ENCODE results near the gene ARHGAP40.

ARHGAP40 gene

DNA sequence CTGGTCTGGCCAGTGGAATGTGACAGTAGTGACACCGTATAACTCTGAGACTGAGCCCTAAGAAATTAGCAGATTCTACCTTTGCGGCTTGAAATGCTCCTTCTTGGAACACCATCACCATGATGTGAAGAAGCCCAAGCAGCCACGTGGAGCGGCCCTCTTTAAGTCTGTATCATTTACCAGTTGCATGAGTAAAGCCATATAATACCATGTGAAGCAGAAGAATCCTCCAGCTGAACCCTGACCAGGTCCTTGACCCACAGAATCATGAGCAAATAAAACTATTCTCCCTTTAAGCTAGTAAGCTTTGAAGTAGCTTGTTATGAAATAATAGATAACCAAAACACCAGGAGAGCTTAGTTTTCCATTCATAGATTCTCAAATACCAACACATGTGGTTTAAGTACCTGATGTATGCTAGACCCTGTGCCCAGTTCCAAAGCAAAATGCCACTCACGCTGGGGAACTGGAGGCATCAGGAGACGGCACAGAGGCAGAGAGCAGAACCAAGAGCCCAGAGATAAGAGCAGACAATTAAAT is 65.9 kb downstream of the ARHGAP40 start:
- no peak overlapping the region for H3K27ac ChIP-seq
- no peak for TF ChIP-seq CTCF (conservative IDR thresholded peaks at IDR 0.05)

DNA sequence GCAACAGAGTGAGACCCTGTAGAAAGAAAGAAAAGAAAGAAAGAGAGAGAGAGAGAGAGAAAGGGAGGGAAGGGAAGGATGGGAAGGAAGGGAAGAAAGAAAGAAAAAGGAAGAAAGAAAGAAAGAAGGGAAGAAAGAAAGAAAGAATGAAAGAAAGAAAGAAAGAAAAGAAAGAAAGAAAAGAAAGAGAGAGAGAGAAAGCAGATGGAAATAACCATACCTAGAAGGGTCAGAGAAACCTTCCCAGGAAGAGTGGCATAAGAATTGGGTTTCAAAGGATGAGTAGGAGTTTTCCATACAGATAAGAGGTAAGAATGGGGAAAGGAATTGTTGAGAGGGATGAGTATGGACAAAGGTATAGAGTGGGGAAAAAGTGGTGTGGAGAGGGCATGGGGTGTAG is 68.1 kb downstream of the ARHGAP40 start:
- TF ChIP-seq CTCF (conservative IDR thresholded peaks at IDR 0.05): no peak
- H3K27ac ChIP-seq: no peak overlapping the region

DNA sequence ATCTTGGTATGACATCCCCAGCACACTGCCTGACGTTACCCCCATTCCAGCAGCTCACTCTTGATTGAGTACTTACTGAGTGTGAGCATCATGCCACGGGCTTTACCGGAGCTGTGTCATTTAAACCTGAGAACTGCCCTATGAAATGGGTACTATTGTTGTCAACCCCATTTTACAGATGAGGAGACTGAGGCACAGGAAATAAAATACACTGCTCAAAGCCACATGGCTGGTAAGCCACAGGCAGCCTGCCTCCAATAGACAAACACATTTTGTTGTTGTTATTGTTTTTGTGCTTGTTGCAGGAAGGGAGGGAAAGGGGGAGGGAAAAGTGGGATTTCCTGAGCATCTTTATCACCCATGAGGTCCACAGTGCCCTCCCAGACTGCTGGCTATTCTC is 69.2 kb downstream of the ARHGAP40 start:
- H3K27ac ChIP-seq: no peak overlapping the region
- TF ChIP-seq CTCF (conservative IDR thresholded peaks at IDR 0.05): no peak

DNA sequence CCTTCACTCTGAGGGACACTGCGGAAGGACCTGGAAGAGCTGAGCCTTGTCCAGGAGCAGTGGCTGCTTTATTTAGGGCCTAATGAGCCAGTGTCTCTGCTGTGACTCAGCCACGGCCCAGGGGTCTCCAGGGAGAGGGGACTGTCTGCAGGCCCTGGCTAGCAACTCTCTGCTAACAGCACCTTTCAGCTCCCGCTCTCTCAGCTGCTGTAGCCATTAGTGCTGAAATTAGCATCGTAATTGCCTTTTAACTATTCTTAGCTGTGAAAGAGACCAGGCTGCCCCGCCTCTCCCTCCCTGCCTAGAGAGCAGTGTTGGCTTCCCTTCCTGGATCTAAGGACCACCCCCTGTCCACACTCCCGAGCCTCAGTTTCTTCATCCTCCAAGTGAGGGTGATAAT is 69.6 kb downstream of the ARHGAP40 start:
- H3K27ac ChIP-seq: no peak overlapping the region

DNA sequence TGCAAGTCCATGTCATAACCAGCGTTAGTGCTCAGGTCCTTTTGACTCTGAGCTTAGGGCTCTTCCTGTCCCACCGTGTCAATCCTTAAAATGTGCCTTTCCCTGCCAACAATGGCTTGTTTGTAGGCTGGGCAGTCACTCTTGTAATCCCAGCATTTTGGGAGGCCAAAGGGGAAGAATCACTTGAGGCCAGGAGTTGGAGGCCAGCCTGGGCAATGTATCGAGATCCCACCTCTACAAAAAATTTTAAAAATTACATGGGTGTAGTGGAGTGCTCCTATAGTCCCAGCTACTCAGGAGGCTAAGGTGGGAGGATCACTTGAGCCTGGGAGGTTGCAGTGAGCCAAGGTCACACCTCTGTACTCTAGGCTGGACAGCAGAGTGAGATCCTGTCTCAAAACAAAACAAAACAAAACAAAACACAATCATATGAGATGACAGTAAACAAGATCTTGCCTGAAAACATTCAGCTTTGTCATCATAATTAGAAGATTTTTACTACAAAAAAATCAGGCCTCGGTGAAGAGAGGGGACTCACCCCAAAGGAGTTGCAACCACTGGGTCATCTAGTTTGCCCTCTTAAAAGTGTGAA is 70.2 kb downstream of the ARHGAP40 start:
- no peak overlapping the region for H3K27ac ChIP-seq
- TF ChIP-seq CTCF (conservative IDR thresholded peaks at IDR 0.05): no peak

More for the DNA sequence above, 69.6 kb downstream of the ARHGAP40 start:
- no peak for TF ChIP-seq CTCF (conservative IDR thresholded peaks at IDR 0.05)

GRCh38 chr20:38672504-38672903 is 70.9 kb downstream of the ARHGAP40 start:
- H3K27ac ChIP-seq: no peak overlapping the region
- no peak for TF ChIP-seq CTCF (conservative IDR thresholded peaks at IDR 0.05)

DNA sequence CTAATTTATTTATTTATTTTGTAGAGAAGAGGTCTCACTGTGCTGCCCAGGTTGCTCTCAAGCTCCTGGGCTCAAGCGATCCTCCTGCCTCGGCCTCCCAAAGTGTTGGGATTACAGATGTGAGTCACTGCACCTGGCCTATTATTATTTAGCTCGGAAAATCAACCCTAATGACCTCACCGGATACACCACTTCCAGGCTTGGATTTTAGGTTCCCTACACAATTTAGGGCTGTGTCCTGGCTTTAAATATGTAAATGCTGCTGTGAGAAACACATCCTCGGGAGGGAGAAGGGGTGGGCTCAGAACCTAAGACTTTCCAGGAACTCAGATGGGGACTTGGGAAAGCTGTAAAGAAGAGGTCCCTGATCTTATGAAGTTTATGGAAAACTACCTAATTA is 71.7 kb downstream of the ARHGAP40 start:
- no peak for TF ChIP-seq CTCF (conservative IDR thresholded peaks at IDR 0.05)
- no peak overlapping the region for H3K27ac ChIP-seq
